ENCODE results near the gene EXT2. TPM values are rescaled to one million over a fixed set of nuclear protein-coding genes. Genes with fewer than 3 reads are reported as not detected.
A peak's percentile ranks its signal among the peaks of the same experiment; 100 is the strongest.

The EXT2 gene
- total and polyA plus RNA-seq, 4 donors, result 18.0 to 95.3 (median 45.9) TPM

GRCh38 chr11:44058275-44058674, 37.2 kb upstream of the EXT2 start:
- no peak for TF ChIP-seq CTCF (IDR thresholded peaks at IDR 0.05; ENCODE audit: control extremely low read depth, extremely low read depth)
- Histone ChIP-seq H3K9me3 (ENCODE audit: control insufficient read depth in 4 of 4, insufficient read depth in 3 of 4, low read length in 3 of 4) (no peaks in the 10 kb centered on the region), H3K27me3 (ENCODE audit: control insufficient read depth in 3 of 3, insufficient read depth in 3 of 3, low read length in 2 of 3) (no peaks in the 10 kb centered on the region), H3K9ac (ENCODE audit: insufficient read depth in 1 of 2, low read length in 2 of 2) (no peak overlapping the region), H3K4me1 (ENCODE audit: control insufficient read depth in 5 of 5, insufficient read depth in 5 of 5, low read length in 5 of 5) (no peaks in the 10 kb centered on the region), H3K27ac (ENCODE audit: low read depth in 1 of 2, low read length in 1 of 2) (no peak overlapping the region), H3K36me3 (ENCODE audit: control insufficient read depth in 4 of 4, insufficient read depth in 4 of 4, low read length in 4 of 4) (no peaks in the 10 kb centered on the region), H3K4me3 (no peak overlapping the region)
- DNase-seq (no peak), ATAC-seq (ENCODE audit: insufficient read depth, low FRiP score) (no peak)
- 92 to 93% methylated on average over 6 of the region's 6 CpGs for WGBS, 2 donors

GRCh38 chr11:44065161-44065661, 30.3 kb upstream of the EXT2 start:
- no peak for ATAC-seq (ENCODE audit: insufficient read depth, low FRiP score)
- no peak overlapping the region for H3K4me3 ChIP-seq
- WGBS, 2 donors, result 73 to 81% methylated on average over 4 of the region's 4 CpGs
- peaks cover 0 to 1% (median under 1%) of the 10 kb centered on the region in 4 donors for H3K36me3 ChIP-seq (ENCODE audit: control insufficient read depth in 4 of 4, insufficient read depth in 4 of 4, low read length in 4 of 4)
- H3K4me1 ChIP-seq (ENCODE audit: control insufficient read depth in 5 of 5, insufficient read depth in 5 of 5, low read length in 5 of 5), result peaks cover 0 to 15% (median 2%) of the 10 kb centered on the region in 5 donors
- no peak overlapping the region for H3K27ac ChIP-seq (ENCODE audit: low read depth in 1 of 2, low read length in 1 of 2)
- H3K9ac ChIP-seq (ENCODE audit: insufficient read depth in 1 of 2, low read length in 2 of 2), result peak overlapping the region; percentile 30 to 80
- no peaks in the 10 kb centered on the region for H3K27me3 ChIP-seq (ENCODE audit: control insufficient read depth in 3 of 3, insufficient read depth in 3 of 3, low read length in 2 of 3)
- no peak for TF ChIP-seq CTCF (IDR thresholded peaks at IDR 0.05; ENCODE audit: control extremely low read depth, extremely low read depth)
- DNase-seq, result no peak
- H3K9me3 ChIP-seq (ENCODE audit: control insufficient read depth in 4 of 4, insufficient read depth in 3 of 4, low read length in 3 of 4), result no peaks in the 10 kb centered on the region

- DNase-seq (peak; percentile 96 to 99 (median 97)), ATAC-seq (ENCODE audit: insufficient read depth, low FRiP score) (peak; percentile 98)
- Histone ChIP-seq H3K9me3 (ENCODE audit: control insufficient read depth in 4 of 4, insufficient read depth in 3 of 4, low read length in 3 of 4) (no peaks in the 10 kb centered on the region), H3K27ac (ENCODE audit: low read depth in 1 of 2, low read length in 1 of 2) (peak within 1 kb of the TSS; percentile 76 to 87), H3K36me3 (ENCODE audit: control insufficient read depth in 4 of 4, insufficient read depth in 4 of 4, low read length in 4 of 4) (peaks cover 0 to 5% (median under 1%) of the 10 kb centered on the region in 4 donors), H3K9ac (ENCODE audit: insufficient read depth in 1 of 2, low read length in 2 of 2) (peak within 1 kb of the TSS; percentile 59 to 80), H3K4me1 (ENCODE audit: control insufficient read depth in 5 of 5, insufficient read depth in 5 of 5, low read length in 5 of 5) (peaks cover 0 to 15% (median 2%) of the 10 kb centered on the region in 5 donors), H3K4me3 (peak within 1 kb of the TSS; percentile 62), H3K27me3 (ENCODE audit: control insufficient read depth in 3 of 3, insufficient read depth in 3 of 3, low read length in 2 of 3) (no peaks in the 10 kb centered on the region)
- WGBS, 2 donors, result 0 to 1% methylated on average over 66 to 70 of the region's 70 CpGs
- peak; percentile 67 for TF ChIP-seq CTCF (IDR thresholded peaks at IDR 0.05; ENCODE audit: control extremely low read depth, extremely low read depth)
Measured at GRCh38 chr11:44065841-44066731, 29.4 kb upstream of the EXT2 start, which contains the start of gene ACCS. Gene ACCS (plus strand): TSS chr11:44066270. CDS start chr11:44067628, 1,358 bp downstream.
